HG03039 (cell line): ENCODE measurements around the gene RNASE4.
"Not testable (repeated sequence)": the region's sequence is repeated elsewhere in the genome, so short reads cannot be mapped to it uniquely, and the experiment has no call there.

Source experiments
- ATAC-seq: cut with Tn5 transposase; IDR thresholded peaks from one replicate; pipeline ENCODE4 v1.9.1; 2021; ENCODE audit warnings: mild to moderate bottlenecking, moderate library complexity; ENCODE audit not compliant: unreplicated experiment

Gene RNASE4

DNA sequence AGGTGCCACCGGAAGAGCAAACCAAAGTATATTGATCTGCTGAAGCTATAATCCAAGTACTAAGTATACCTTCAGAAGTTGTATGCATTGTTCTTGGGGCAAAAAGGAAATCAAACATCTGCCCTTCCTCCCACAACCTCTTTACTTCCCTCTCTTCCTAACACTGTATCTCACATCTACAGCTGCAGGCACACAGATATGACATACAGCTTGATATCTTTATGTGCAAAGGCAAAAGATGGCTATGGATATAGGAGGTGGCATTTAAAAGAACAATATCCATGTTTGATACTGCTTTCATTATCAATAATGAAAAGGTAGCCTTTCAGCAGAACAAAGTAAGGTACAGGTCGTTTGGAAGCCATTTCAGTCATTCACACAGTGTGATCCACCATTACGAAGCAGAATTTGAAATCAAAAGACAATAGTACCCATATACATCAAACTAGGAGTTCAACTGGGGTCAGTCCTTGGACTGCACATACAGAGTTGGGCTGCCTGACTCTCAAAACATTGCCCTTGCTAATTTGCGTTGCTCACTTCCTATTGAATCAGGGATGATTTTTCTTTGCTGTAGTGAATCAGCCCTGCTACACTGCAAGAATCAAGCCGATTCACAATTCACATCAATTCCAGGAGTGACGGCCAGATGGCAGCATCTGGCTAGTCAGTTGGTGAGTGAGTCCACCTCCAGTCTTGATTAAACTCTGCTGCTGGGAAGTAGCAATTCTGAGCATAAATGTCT is 13.1 kb downstream of the RNASE4 start:
- no peak for ATAC-seq

GRCh38 chr14:20698018-20698329 is 13.6 kb downstream of the RNASE4 start:
- ATAC-seq: no peak

- ATAC-seq: no peak
Observed at GRCh38 chr14:20698934-20699333, 14.6 kb downstream of the RNASE4 start.

- no peak for ATAC-seq
Observed at GRCh38 chr14:20699931-20700330, 15.6 kb downstream of the RNASE4 start.

DNA sequence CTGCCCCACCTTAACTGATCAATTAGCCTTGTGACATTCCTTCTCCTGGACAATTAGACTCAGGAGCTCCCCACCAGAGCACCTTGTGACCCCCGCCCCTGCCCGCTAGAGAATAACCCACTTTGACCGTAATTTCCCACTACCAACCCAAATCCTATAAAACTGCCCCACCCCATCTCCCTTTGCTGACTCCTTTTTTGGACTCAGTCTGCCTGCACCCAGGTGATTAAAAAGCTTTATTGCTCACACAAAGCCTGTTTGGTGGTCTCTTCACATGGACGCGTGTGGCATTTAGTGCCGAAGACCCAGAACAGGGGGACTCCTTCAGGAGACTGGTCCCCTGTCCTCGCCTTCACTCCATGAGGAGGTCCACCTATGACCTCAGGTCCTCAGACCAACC is 16.6 kb downstream of the RNASE4 start:
- ATAC-seq: not testable (repeated sequence)

GRCh38 chr14:20706657-20707355 is 22.4 kb downstream of the RNASE4 start:
- no peak for ATAC-seq

DNA sequence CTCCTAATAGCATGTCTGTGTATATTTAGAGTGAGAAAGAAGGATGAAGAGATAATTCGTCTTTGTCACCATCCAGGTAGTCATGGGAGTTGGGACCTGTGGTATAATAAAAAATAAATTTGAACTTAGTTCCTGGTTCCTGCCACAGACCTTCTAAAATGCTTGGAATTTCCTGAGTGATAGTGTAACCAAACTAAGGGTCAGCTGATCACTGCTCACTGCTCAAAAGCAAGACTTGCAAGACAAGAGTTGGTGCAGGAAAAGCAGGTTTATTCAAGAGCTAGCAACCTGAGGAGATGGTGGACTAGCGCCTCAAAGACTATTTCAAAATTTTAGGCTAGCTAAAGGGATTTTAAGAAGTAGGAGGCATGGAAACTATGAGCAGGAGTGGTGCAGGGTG is 23.3 kb downstream of the RNASE4 start:
- ATAC-seq: no peak

GRCh38 chr14:20711261-20711660 is 26.9 kb downstream of the RNASE4 start:
- no peak for ATAC-seq

GRCh38 chr14:20711685-20712084 is 27.3 kb downstream of the RNASE4 start:
- ATAC-seq: no peak

DNA sequence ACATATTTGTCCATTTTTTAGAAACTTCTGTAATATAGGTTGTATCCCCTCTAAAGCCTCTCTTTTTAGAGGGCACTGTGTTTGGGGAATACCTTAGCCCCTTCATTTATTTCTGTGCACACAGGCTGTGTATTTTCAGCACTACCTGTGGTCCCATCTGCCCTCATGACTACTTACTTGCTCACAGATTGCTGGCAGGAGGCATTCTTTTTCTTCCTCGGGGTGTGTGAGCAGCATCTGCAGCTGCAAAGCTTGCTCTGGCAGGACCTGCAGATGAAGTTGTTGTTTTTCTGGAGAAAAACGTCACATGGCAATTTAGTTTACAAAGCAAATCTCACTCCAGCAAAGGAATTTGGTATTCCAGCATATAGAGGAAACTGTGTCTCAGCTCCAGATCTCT is 28.5 kb downstream of the RNASE4 start:
- no peak for ATAC-seq

DNA sequence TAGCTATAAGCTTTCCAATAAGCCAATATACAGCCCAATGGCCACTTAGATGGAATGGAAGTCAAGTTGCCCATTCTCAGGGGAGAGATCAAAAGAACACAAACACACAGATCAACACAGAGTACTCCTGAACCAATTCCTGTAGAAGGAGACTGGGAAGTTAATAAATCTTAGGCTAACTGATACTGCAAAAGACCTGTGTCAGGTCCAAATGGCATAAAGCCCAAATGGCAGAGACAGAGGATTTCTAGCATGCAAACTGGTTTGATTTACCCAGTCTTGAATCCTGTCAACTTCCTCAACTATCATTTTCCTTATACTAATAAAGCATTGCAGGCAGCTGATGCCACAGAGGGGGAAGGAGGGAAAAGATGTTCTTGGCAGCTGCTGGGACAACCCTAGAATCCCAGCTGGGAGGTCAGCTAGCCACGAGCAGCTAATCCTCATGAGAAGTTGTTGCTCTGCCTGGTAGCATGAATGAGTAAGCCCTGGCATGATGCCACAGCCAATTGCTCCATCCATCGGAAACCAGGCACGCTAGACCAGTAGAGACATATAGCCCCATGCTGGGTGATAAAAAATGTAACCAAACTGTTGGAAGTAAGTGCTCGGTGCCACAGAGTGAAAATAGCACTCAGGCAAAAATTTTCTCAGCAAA is 30.4 kb downstream of the RNASE4 start:
- no peak for ATAC-seq

- no peak for ATAC-seq
Observed at GRCh38 chr14:20719777-20720176, 35.4 kb downstream of the RNASE4 start.

GRCh38 chr14:20720741-20721140 is 36.4 kb downstream of the RNASE4 start:
- no peak for ATAC-seq

- ATAC-seq: no peak
Observed at GRCh38 chr14:20722016-20722415, 37.7 kb downstream of the RNASE4 start.

- ATAC-seq: no peak
Observed at GRCh38 chr14:20723488-20723887, 39.1 kb downstream of the RNASE4 start.

DNA sequence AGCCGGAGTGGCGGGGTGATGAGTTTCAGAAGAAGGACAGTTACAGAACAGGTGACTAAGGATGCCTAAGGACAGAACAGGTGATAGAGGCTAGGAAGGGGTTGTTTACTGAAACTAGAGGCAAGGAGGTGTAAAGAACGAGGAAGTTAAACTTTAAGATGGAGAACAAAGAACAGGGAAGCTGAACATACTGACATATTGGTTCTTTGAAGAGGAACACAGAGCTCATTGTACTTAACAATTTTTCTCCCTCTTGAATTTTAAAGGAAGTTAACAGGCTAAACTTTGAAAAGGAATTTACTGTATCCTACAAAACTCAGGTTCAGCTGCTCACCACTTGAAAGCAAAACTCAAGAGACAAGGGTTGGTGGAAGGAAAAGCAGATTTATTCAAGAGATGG is 41.8 kb downstream of the RNASE4 start:
- ATAC-seq: not testable (repeated sequence)

DNA sequence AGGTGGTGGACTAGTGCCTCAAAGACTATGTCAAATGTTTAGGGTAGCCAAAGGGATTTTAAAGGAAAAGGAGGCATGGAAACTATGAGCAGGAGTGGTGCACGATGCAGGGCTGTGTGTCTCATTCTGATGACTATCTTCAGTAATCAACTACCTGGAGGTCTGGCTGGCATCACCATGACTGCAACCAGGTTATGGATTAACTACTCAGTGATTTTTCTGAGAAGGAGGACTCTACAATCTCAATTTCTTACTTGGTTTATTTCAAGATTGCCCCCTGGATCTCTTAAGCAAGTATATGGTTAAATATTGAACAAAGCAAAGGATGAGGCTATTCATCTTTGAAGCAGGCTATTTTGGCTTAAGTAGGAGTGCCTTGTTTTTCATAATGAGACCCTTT is 42.2 kb downstream of the RNASE4 start:
- no peak for ATAC-seq

- ATAC-seq: no peak
Observed at GRCh38 chr14:20730891-20731290, 46.5 kb downstream of the RNASE4 start.

DNA sequence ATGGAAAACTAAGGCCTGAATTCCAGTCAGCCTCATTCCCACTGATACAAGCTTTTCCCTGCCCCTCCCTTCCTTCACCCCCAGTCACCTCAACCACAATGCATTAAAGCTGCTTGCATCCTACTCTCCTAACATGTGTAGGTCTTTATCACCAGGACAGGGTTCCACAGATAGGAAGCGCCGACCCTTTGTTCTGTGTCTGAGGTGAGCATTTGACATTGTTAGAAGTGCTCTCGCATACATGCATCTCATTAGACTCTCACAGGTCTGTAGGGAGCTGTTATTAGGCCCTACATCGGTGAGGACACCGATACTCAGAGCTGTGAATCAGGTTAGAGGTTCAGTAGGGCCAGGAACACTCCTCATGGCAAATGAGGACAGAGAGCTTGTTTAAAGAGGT is 48.1 kb downstream of the RNASE4 start:
- no peak for ATAC-seq

GRCh38 chr14:20732979-20733635 is 48.7 kb downstream of the RNASE4 start:
- no peak for ATAC-seq

DNA sequence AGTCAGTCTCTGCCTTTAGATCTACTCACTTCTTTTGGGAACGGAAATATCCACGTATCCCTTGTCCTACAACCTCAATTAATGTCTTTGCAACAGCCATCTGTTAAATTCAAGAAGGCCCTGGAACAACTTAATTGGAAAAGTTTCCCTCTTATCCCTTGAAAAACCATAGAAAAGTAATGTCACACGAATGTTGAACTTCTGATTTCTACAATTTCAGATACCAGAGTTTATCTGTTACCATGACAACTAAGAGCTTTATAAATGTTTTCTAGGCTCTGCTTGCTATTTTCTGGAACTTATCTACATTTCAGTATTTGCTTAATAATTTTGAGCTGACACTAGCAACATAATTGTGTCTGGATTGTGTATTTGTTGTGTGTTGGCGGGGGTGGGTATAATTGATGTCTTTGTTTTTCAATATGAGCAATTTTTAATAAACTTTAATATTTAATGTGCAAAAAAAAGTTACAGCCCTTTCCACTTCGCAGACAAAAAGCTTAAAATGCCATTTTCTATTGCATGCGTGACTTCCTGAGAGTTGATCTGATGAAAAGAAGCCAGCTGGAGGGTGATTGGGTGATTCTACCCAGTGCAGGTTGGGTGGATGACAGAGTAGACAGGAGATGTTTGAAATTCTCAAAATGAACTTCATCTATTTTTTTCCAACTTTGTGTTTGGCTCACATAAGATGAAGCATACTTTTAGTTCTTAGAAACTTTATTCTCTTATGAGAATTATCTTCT is 49.5 kb downstream of the RNASE4 start:
- ATAC-seq: no peak
